H1 (cell line): ENCODE results near the gene GLS2. TPM values are rescaled to one million over a fixed set of nuclear protein-coding genes. Genes with fewer than 3 reads are reported as not detected.

Experiments
- CTCF ChIA-PET: fragments of 300-600 bp; sonication (Branson Sonifier 250); formaldehyde crosslinking; loops from one replicate; lab custom pipeline; 2021; ENCODE audit not compliant: partially characterized antibody; lab: Charles Lee
- POLR2A ChIA-PET: fragments of 300-600 bp; sonication (Branson Sonifier 250); formaldehyde crosslinking; loops from one replicate; lab custom pipeline; 2021; ENCODE audit warnings: inconsistent platforms; ENCODE audit not compliant: partially characterized antibody; lab: Charles Lee
- DNase-seq, 2 experiments: peaks; one replicate each; pipeline versions ENCODE4 v3.0.0 to v3.0.0-alpha.2; 2010 to 2022; ENCODE audit warnings: low spot score in 2 of 2, low read depth in 1 of 2, mixed read lengths in 1 of 2
- FAIRE-seq: peaks from 2 replicates; lab custom pipeline; 2011; peaks lifted over from hg19 to GRCh38; lab: Jason Lieb, UNC
- H2AFZ ChIP-seq: 2 replicates; pipeline ENCODE4 v1.8.1; 2012; ENCODE audit warnings: low read length, inconsistent platforms
- H2AK5ac ChIP-seq: 2 replicates; pipeline ENCODE4 v1.6.1; 2013; ENCODE audit warnings: low read depth, low read length
- H2BK120ac ChIP-seq: replicated peaks from 2 replicates; pipeline ENCODE3; 2013; ENCODE audit warnings: low read depth, low read length, inconsistent platforms
- H2BK12ac ChIP-seq: 2 replicates; pipeline ENCODE4 v1.6.1; 2013; ENCODE audit warnings: low read depth, low read length
- H2BK15ac ChIP-seq: 2 replicates; pipeline ENCODE4 v1.6.1; 2013; ENCODE audit warnings: low read length
- H2BK20ac ChIP-seq: 2 replicates; pipeline ENCODE4 v1.6.1; 2013; ENCODE audit warnings: low read length
- H2BK5ac ChIP-seq: 2 replicates; pipeline ENCODE4 v1.6.1; 2013; ENCODE audit warnings: low read depth, low read length
- H3K14ac ChIP-seq: 2 replicates; pipeline ENCODE4 v1.6.1; 2013; ENCODE audit warnings: inconsistent platforms; ENCODE audit not compliant: insufficient read length
- H3K18ac ChIP-seq: 2 replicates; pipeline ENCODE4 v1.6.1; 2013; ENCODE audit warnings: low read length; ENCODE audit errors: extremely low read depth
- H3K23ac ChIP-seq: 2 replicates; pipeline ENCODE4 v1.6.1; 2013; ENCODE audit warnings: inconsistent platforms; ENCODE audit not compliant: insufficient read length
- H3K23me2 ChIP-seq: 2 replicates; pipeline ENCODE4 v1.6.1; 2013; ENCODE audit warnings: low read depth, low read length
- H3K27ac ChIP-seq: 2 replicates; pipeline ENCODE4 v1.6.1; 2011; ENCODE audit warnings: low read depth, low read length, inconsistent platforms
- H3K27me3 ChIP-seq, 4 experiments: replicated peaks in 1 of 4; 1 replicate in 1 of 4; 2 replicates in 3 of 4; pipeline versions ENCODE4 v1.6.1 to v1.8.1; 2011 to 2013; ENCODE audit warnings: low read length in 3 of 4, mild to moderate bottlenecking in 3 of 4, inconsistent platforms in 2 of 4, mixed read lengths in 2 of 4, moderate library complexity in 1 of 4; ENCODE audit not compliant: control insufficient read depth in 3 of 4, insufficient read depth in 3 of 4; ENCODE audit errors: extremely low read depth in 1 of 4
- H3K36me3 ChIP-seq, 4 experiments: 2 replicates each; pipeline versions ENCODE4 v1.6.1 to v1.8.1; 2011 to 2013; ENCODE audit warnings: mild to moderate bottlenecking in 4 of 4, low read length in 3 of 4, moderate library complexity in 2 of 4, control low read depth in 1 of 4, inconsistent platforms in 1 of 4; ENCODE audit not compliant: insufficient read depth in 4 of 4, control insufficient read depth in 2 of 4
- H3K4ac ChIP-seq: replicated peaks from 2 replicates; pipeline ENCODE3; 2013; ENCODE audit warnings: low read length, low read depth, mixed read lengths, inconsistent platforms; ENCODE audit not compliant: insufficient read length
- H3K4me1 ChIP-seq, 4 experiments: replicated peaks in 1 of 4; 1 replicate in 1 of 4; 2 replicates in 3 of 4; pipeline versions ENCODE4 v1.6.1 to v1.8.1; 2011 to 2013; ENCODE audit warnings: low read length in 3 of 4, inconsistent platforms in 2 of 4, mixed read lengths in 1 of 4; ENCODE audit not compliant: insufficient read depth in 4 of 4, control insufficient read depth in 3 of 4
- H3K4me2 ChIP-seq, 2 experiments: 2 replicates each; pipeline versions ENCODE4 v1.6.1 to v1.8.1; 2011 to 2013; ENCODE audit warnings: low read depth in 2 of 2, low read length in 2 of 2, control low read depth in 1 of 2, inconsistent platforms in 1 of 2, mild to moderate bottlenecking in 1 of 2; ENCODE audit not compliant: insufficient read depth in 1 of 2
- H3K4me3 ChIP-seq, 4 experiments: fragments of 200-600, 300-600 bp in 1 of 4; sonication (generic), shearing (Covaris generic), sonication (Bioruptor Twin) in 1 of 4; 2 replicates each; pipeline versions ENCODE4 v1.5.1 to v1.8.1; 2011 to 2016; ENCODE audit warnings: low read length in 4 of 4, low read depth in 3 of 4, control low read depth in 2 of 4, inconsistent platforms in 2 of 4, mild to moderate bottlenecking in 2 of 4, mixed read lengths in 1 of 4, moderate library complexity in 1 of 4; ENCODE audit not compliant: insufficient read depth in 2 of 4; ENCODE audit errors: extremely low read depth in 1 of 4
- H3K56ac ChIP-seq: replicated peaks from 2 replicates; pipeline ENCODE3; 2013; ENCODE audit warnings: low read depth, mild to moderate bottlenecking, mixed read lengths, low read length, inconsistent platforms; ENCODE audit not compliant: insufficient read length
- H3K79me1 ChIP-seq: 2 replicates; pipeline ENCODE4 v1.6.1; 2013; ENCODE audit warnings: low read depth, low read length, control low read depth
- H3K79me2 ChIP-seq, 2 experiments: 2 replicates each; pipeline versions ENCODE4 v1.6.1 to v1.8.1; 2012 to 2013; ENCODE audit warnings: low read length in 2 of 2, mild to moderate bottlenecking in 2 of 2, inconsistent platforms in 1 of 2; ENCODE audit not compliant: insufficient read depth in 2 of 2, control insufficient read depth in 1 of 2
- H3K9ac ChIP-seq, 4 experiments: replicated peaks in 1 of 4; 1 replicate in 1 of 4; 2 replicates in 3 of 4; pipeline versions ENCODE4 v1.6.1 to v1.8.1; 2011 to 2013; ENCODE audit warnings: low read depth in 3 of 4, low read length in 3 of 4, control low read depth in 2 of 4, mild to moderate bottlenecking in 2 of 4, moderate library complexity in 2 of 4, inconsistent platforms in 1 of 4; ENCODE audit errors: extremely low read depth in 1 of 4
- H3K9me3 ChIP-seq, 2 experiments: 2 replicates each; pipeline versions ENCODE4 v1.6.1 to v1.8.1; 2012 to 2013; ENCODE audit warnings: mild to moderate bottlenecking in 2 of 2, moderate library complexity in 2 of 2, control low read depth in 1 of 2, inconsistent platforms in 1 of 2, low read depth in 1 of 2, low read length in 1 of 2, mixed read lengths in 1 of 2; ENCODE audit not compliant: insufficient read depth in 2 of 2
- H4K20me1 ChIP-seq, 2 experiments: replicated peaks in 1 of 2; 2 replicates each; pipeline versions ENCODE3 to v1.8.1; 2011 to 2013; ENCODE audit warnings: inconsistent platforms in 2 of 2, low read length in 2 of 2, mild to moderate bottlenecking in 1 of 2; ENCODE audit not compliant: insufficient read depth in 2 of 2, control insufficient read depth in 1 of 2
- H4K5ac ChIP-seq: 2 replicates; pipeline ENCODE4 v1.6.1; 2013; ENCODE audit warnings: low read length, low read depth, mixed read lengths, inconsistent platforms; ENCODE audit not compliant: insufficient read length
- H4K8ac ChIP-seq: 2 replicates; pipeline ENCODE4 v1.8.0; 2013; ENCODE audit warnings: mild to moderate bottlenecking, moderate library complexity, low read length, inconsistent platforms; ENCODE audit not compliant: insufficient read depth; ENCODE audit errors: extremely low read depth
- H4K91ac ChIP-seq: replicated peaks from 2 replicates; pipeline ENCODE3; 2013; ENCODE audit warnings: low read length, mixed read lengths, inconsistent platforms; ENCODE audit not compliant: insufficient read length
- BACH1 ChIP-seq: IDR thresholded peaks from 2 replicates; pipeline ENCODE4 v1.6.1; 2012; ENCODE audit warnings: low read length, improper control_type of control experiment
- CREB1 ChIP-seq: IDR thresholded peaks from 2 replicates; pipeline ENCODE4 v1.6.1; 2012; ENCODE audit warnings: inconsistent platforms
- HDAC2 ChIP-seq, 2 experiments: fragments of 300-600 bp in 1 of 2; sonication (generic) in 1 of 2; IDR thresholded peaks; 2 replicates each; pipeline ENCODE4 v1.6.1; 2011 to 2012; ENCODE audit warnings: low read depth in 2 of 2, low read length in 2 of 2, mild to moderate bottlenecking in 2 of 2, moderate library complexity in 2 of 2, borderline replicate concordance in 1 of 2, inconsistent platforms in 1 of 2
- YY1 ChIP-seq: IDR thresholded peaks from 2 replicates; pipeline ENCODE4 v1.6.1; 2011; ENCODE audit warnings: low read depth, mild to moderate bottlenecking, low read length
- WGBS, 2 experiments: shearing (Covaris generic) in 1 of 2; methylation state at CpG; one replicate each; pipeline versions ENCODE4 v1.1.6 to v1.1.7; 2013 to 2015; ENCODE audit warnings: low lambda C conversion rate in 2 of 2, mixed read lengths in 2 of 2, inconsistent platforms in 1 of 2, low coverage in 1 of 2, missing lambda C conversion rate in 1 of 2; ENCODE audit not compliant: insufficient replicate concordance in 2 of 2, insufficient coverage in 1 of 2, insufficient read length in 1 of 2; ENCODE audit errors: extremely low coverage in 1 of 2, missing lambda C conversion rate in 1 of 2; 5-methylcytosine and 5-hydroxymethylcytosine counted together
- long read RNA-seq, 2 experiments: library from RNA in 1 of 2; library from capped mRNA in 1 of 2; stranded (forward); transcript quantifications; one replicate each; pipeline ENCODE4 v2.0.0, GENCODE V29; 2021; ENCODE audit warnings: inconsistent platforms in 1 of 2
- polyA minus RNA-seq, 3 experiments: library from RNA; depleted of rRNA, polyadenylated mRNA; stranded (reverse); fragments of >200 nt; gene quantifications; 1 replicate in 2 of 3; 2 replicates in 1 of 3; pipeline ENCODE4 v1.2.3, GENCODE V29; 2011
- polyA plus RNA-seq, 7 experiments: library from polyadenylated mRNA; depleted of rRNA in 3 of 7; stranded (reverse) in 5 of 7; unstranded in 2 of 7; fragments of >200 nt in 5 of 7; fragments of 200-250 nt in 2 of 7; gene quantifications; 1 replicate in 5 of 7; 2 replicates in 1 of 7; 4 replicates in 1 of 7; pipeline versions ENCODE4 v1.2.1 to v1.2.3, GENCODE V29; 2011 to 2013; ENCODE audit warnings: missing spikeins in 2 of 7, mixed read lengths in 2 of 7
- total RNA-seq: library from RNA; stranded (reverse); fragmentation: NEBNext Ultra II Directional; extraction: Animal tissue kit (Norgen Biotek cat#: 25700); gene quantifications from 2 replicates; pipeline ENCODE4 v1.2.1, GENCODE V29; 2021
- TF ChIP-seq, protein P1 (sequence below): IDR thresholded peaks from 2 replicates; pipeline ENCODE4 v1.6.1; 2012; ENCODE audit warnings: low read length, inconsistent platforms

Gene GLS2
- 14.5 and 16.9 TPM in 2 replicates for total RNA-seq
- 20.1 and 22.5 TPM in 2 replicates for polyA plus RNA-seq (2011; rRNA removed)
- polyA plus RNA-seq (2011; cell fraction: cytosol; rRNA removed): 22.8 TPM
- polyA plus RNA-seq (2011; cell fraction: nucleus; rRNA removed): 43.9 TPM
- polyA plus RNA-seq (2012, experiment 1 of 2): 11.5 to 20.7 TPM (median 17.3 TPM) in 4 replicates
- 11.9 TPM for polyA plus RNA-seq (2012, experiment 2 of 2)
- polyA plus RNA-seq (2013, experiment 1 of 2): 9.7 TPM
- polyA plus RNA-seq (2013, experiment 2 of 2): 9.1 TPM
- 27.0 and 36.7 TPM in 2 replicates for polyA minus RNA-seq (2011; rRNA and poly(A)+ RNA removed)
- polyA minus RNA-seq (2011; cell fraction: cytosol; rRNA and poly(A)+ RNA removed): 10.5 TPM
- 14.9 TPM for polyA minus RNA-seq (2011; cell fraction: nucleus; rRNA and poly(A)+ RNA removed)
- long read RNA-seq, experiment 1, partial matches to known transcripts: 5 of 15 reads
- long read RNA-seq, experiment 1, other reads (novel, unspliced or antisense): 5 of 15 reads
- long read RNA-seq, experiment 2, partial matches to known transcripts: 1 of 3 reads
- long read RNA-seq, experiment 2, other reads (novel, unspliced or antisense): 1 of 3 reads

- Histone ChIP-seq H2AK5ac (no peak within 1 kb of the TSS), H3K4me3 (peak within 1 kb of the TSS; percentile 65 to 92 (median 74)), H4K91ac (peak within 1 kb of the TSS; percentile 84), H2BK5ac (peak within 1 kb of the TSS; percentile 46; the same call in 1 of the 2 replicates), H3K79me1 (no peaks in the 10 kb centered on the region), H2AFZ (peak within 1 kb of the TSS; percentile 93), H3K4ac (peak within 1 kb of the TSS; percentile 79), H4K5ac (no peak within 1 kb of the TSS), H3K14ac (no peak within 1 kb of the TSS), H2BK15ac (peak within 1 kb of the TSS; percentile 99), H3K9me3 (peaks cover 0 to 5% of the 10 kb centered on the region in 2 experiments; a peak in 2 of 4 replicates), H3K27ac (no peak within 1 kb of the TSS), H3K79me2 (no peaks in the 10 kb centered on the region), H3K27me3 (peaks cover 7 to 35% (median 32%) of the 10 kb centered on the region in 4 experiments), H2BK120ac (peak within 1 kb of the TSS; percentile 16), H3K56ac (peak within 1 kb of the TSS; percentile 24), H4K20me1 (no peaks in the 10 kb centered on the region), H3K4me2 (peak within 1 kb of the TSS; percentile 83 to 96), H4K8ac (peak within 1 kb of the TSS; percentile 68), H2BK20ac (peak within 1 kb of the TSS; percentile 78; the same call in 1 of the 2 replicates), H2BK12ac (peak within 1 kb of the TSS; percentile 56; the same call in 1 of the 2 replicates), H3K18ac (peak within 1 kb of the TSS; percentile 65), H3K4me1 (peaks cover 2 to 5% (median 3%) of the 10 kb centered on the region in 4 experiments; a peak in 6 of 7 replicates), H3K36me3 (no peaks in the 10 kb centered on the region; a peak in 1 of 8 replicates), H3K23me2 (peaks cover 12% of the 10 kb centered on the region), H3K9ac (peak within 1 kb of the TSS in 3 of 4 experiments; percentile 56 to 72 (median 62); a peak in 6 of 7 replicates), H3K23ac (no peak within 1 kb of the TSS)
- WGBS, 2 experiments: 28% methylated on average over 54 of the region's 59 CpGs; no CpG with 5 or more reads in 1 of the 2 experiments
- FAIRE-seq (peak; percentile 80), DNase-seq (peak; percentile 39 to 89)
- CTCF ChIA-PET: interaction anchor here (0.7 to 1.3 kb wide), 3 partner anchors 25 to 218 kb away, joined by 3 to 5 read pairs (median 3); no protein-coding TSS in a partner anchor
- POLR2A ChIA-PET: interaction anchor here (1.0 to 1.9 kb wide), 5 partner anchors 10 to 33 kb away, joined by 3 to 10 read pairs (median 5); partner anchors contain the start of gene RBMS2
- TF ChIP-seq, protein P1, sequence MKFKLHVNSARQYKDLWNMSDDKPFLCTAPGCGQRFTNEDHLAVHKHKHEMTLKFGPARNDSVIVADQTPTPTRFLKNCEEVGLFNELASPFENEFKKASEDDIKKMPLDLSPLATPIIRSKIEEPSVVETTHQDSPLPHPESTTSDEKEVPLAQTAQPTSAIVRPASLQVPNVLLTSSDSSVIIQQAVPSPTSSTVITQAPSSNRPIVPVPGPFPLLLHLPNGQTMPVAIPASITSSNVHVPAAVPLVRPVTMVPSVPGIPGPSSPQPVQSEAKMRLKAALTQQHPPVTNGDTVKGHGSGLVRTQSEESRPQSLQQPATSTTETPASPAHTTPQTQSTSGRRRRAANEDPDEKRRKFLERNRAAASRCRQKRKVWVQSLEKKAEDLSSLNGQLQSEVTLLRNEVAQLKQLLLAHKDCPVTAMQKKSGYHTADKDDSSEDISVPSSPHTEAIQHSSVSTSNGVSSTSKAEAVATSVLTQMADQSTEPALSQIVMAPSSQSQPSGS: no peak
- peak; percentile 13; the same call in 1 of the 2 replicates for TF ChIP-seq BACH1
- peak; percentile 37; the same call in 1 of the 2 replicates for TF ChIP-seq CREB1
- TF ChIP-seq YY1: no peak
- peak in 1 of 2 experiments; percentile 92; a peak in 2 of 4 replicates for TF ChIP-seq HDAC2 (IDR thresholded peaks at IDR 0.05; ENCODE audit: borderline replicate concordance in 1 of 2, low read depth in 2 of 2, low read length in 2 of 2)
Observed at GRCh38 chr12:56488041-56488955, at the start of gene GLS2. Gene GLS2 (minus strand): TSS chr12:56488161. CDS start chr12:56488118, 43 bp downstream.
